ENCODE results near the gene KCNK17.

The KCNK17 gene

GRCh38 chr6:39339096-39339867, 25.1 kb upstream of the KCNK17 start:
- in situ Hi-C loops (cut with MboI; ENCODE audit: low sequenced_read_pairs): no loop called here

GRCh38 chr6:39338397-39338796, 24.2 kb upstream of the KCNK17 start:
- in situ Hi-C loops (cut with MboI; ENCODE audit: low sequenced_read_pairs): no loop called here

GRCh38 chr6:39335780-39336545, 21.7 kb upstream of the KCNK17 start:
- in situ Hi-C loops (cut with MboI; ENCODE audit: low sequenced_read_pairs): no loop called here

GRCh38 chr6:39333644-39334438, 19.6 kb upstream of the KCNK17 start:
- in situ Hi-C loops (cut with MboI; ENCODE audit: low sequenced_read_pairs): no loop called here

- in situ Hi-C loops (cut with MboI; ENCODE audit: low sequenced_read_pairs): no loop called here
Observed at GRCh38 chr6:39330476-39330875, 16.3 kb upstream of the KCNK17 start.

- in situ Hi-C loops (cut with MboI; ENCODE audit: low sequenced_read_pairs): no loop called here
Observed at GRCh38 chr6:39330057-39330456, 15.8 kb upstream of the KCNK17 start.

- in situ Hi-C loops (cut with MboI; ENCODE audit: low sequenced_read_pairs): no loop called here
Observed at GRCh38 chr6:39328066-39328465, 13.8 kb upstream of the KCNK17 start.

- in situ Hi-C loops (cut with MboI; ENCODE audit: low sequenced_read_pairs): no loop called here
Observed at GRCh38 chr6:39327507-39327906, 13.3 kb upstream of the KCNK17 start.

GRCh38 chr6:39322306-39322850, 8.2 kb upstream of the KCNK17 start, which contains the start of gene KCNK16:
Gene KCNK16, minus strand, starts transcription at chr6:39322702. Its CDS starts 162 bp downstream, at chr6:39322540.
- in situ Hi-C loops (cut with MboI; ENCODE audit: low sequenced_read_pairs): no loop called here

GRCh38 chr6:39321761-39322160, 7.5 kb upstream of the KCNK17 start:
- in situ Hi-C loops (cut with MboI; ENCODE audit: low sequenced_read_pairs): no loop called here

- in situ Hi-C loops (cut with MboI; ENCODE audit: low sequenced_read_pairs): no loop called here
Observed at GRCh38 chr6:39320363-39320984, 6.3 kb upstream of the KCNK17 start.

GRCh38 chr6:39319621-39320362, 5.6 kb upstream of the KCNK17 start:
- in situ Hi-C loops (cut with MboI; ENCODE audit: low sequenced_read_pairs): no loop called here

GRCh38 chr6:39317256-39317655, 3.0 kb upstream of the KCNK17 start:
- in situ Hi-C loops (cut with MboI; ENCODE audit: low sequenced_read_pairs): no loop called here

GRCh38 chr6:39313526-39314272, 520 bp downstream of the KCNK17 start:
- in situ Hi-C loops (cut with MboI; ENCODE audit: low sequenced_read_pairs): no loop called here

GRCh38 chr6:39312912-39313525, 1.2 kb downstream of the KCNK17 start:
- in situ Hi-C loops (cut with MboI; ENCODE audit: low sequenced_read_pairs): no loop called here

- in situ Hi-C loops (cut with MboI; ENCODE audit: low sequenced_read_pairs): no loop called here
Observed at GRCh38 chr6:39310542-39310941, 3.7 kb downstream of the KCNK17 start.

GRCh38 chr6:39309942-39310531, 4.2 kb downstream of the KCNK17 start:
- in situ Hi-C loops (cut with MboI; ENCODE audit: low sequenced_read_pairs): loop anchor here (5.0 to 10.0 kb wide), 2 partner anchors 143 to 435 kb away; no protein-coding TSS in a partner anchor

- in situ Hi-C loops (cut with MboI; ENCODE audit: low sequenced_read_pairs): loop anchor here (5.0 to 10.0 kb wide), 2 partner anchors 140 to 433 kb away; no protein-coding TSS in a partner anchor
Observed at GRCh38 chr6:39307462-39307861, 6.8 kb downstream of the KCNK17 start.
